GM23248 (cell line): Measurements from ENCODE around the gene TTLL1.

ENCODE experiments used
- EZH2 ChIP-seq: fragments of 200-600 bp; sonication (generic); IDR thresholded peaks from 2 replicates; pipeline ENCODE4 v1.6.1; 2018; ENCODE audit warnings: antibody characterized with exemption, mild to moderate bottlenecking; ENCODE audit not compliant: insufficient read depth, poor library complexity, severe bottlenecking
- EZH2phosphoT487 ChIP-seq: fragments of 200-600 bp; sonication (generic); IDR thresholded peaks from 2 replicates; pipeline ENCODE4 v1.6.1; 2018; ENCODE audit warnings: antibody characterized with exemption, moderate library complexity, mild to moderate bottlenecking, low read depth; ENCODE audit not compliant: insufficient read depth

DNA sequence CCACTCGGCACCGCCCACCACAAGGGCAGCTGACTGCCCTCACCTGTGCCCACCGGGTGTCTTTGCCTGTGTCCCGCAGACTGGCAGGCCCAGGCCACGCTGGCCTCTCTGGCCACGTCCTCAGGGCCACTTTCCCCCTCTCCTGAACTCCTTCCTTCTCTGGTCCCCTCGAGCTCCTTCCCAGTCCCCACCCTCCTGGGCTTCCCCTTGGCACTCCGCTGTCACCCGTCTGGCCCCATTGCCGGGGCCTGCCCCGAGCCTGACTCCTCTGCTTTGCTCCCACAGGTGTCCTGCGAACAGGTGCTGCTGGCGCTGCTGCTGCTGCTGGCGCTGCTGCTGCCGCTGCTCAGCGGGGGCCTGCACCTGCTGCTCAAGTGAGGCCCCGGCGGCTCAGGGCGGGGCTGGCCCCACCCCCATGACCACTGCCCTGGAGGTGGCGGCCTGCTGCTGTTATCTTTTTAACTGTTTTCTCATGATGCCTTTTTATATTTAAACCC, 39.8 kb upstream of the TTLL1 start:
- TF ChIP-seq EZH2phosphoT487, result no peak
- TF ChIP-seq EZH2, result no peak
